Ramos (cell line): ENCODE data around the gene HPS3.

Experiments used
- in situ Hi-C: fragments of 300-500 bp; cut with MboI; formaldehyde crosslinking; loops from one replicate; pipeline ENCODE4 v1.14.3; 2022; ENCODE audit warnings: low sequenced_read_pairs; ENCODE audit not compliant: unreplicated experiment

The HPS3 gene

GRCh38 chr3:149118724-149119123 is 10.7 kb upstream of the HPS3 start:
- in situ Hi-C loops: loop anchor here (5.0 to 25.0 kb wide), 3 partner anchors 154 to 369 kb away; no protein-coding TSS in a partner anchor

GRCh38 chr3:149119466-149119865 is 10.0 kb upstream of the HPS3 start:
- in situ Hi-C loops: loop anchor here (5.0 to 25.0 kb wide), 3 partner anchors 153 to 368 kb away; no protein-coding TSS in a partner anchor

GRCh38 chr3:149120051-149120972 is 9.1 kb upstream of the HPS3 start:
- in situ Hi-C loops: loop anchor here (25.0 kb wide), 1 partner anchor 367 kb away; no protein-coding TSS in a partner anchor

- in situ Hi-C loops: loop anchor here (25.0 kb wide), 1 partner anchor 364 kb away; no protein-coding TSS in a partner anchor
These were observed 6.5 kb upstream of the HPS3 start for GRCh38 chr3:149122721-149123578.

- in situ Hi-C loops: no loop called here
These were observed 617 bp upstream of the HPS3 start for GRCh38 chr3:149128821-149129220.

DNA sequence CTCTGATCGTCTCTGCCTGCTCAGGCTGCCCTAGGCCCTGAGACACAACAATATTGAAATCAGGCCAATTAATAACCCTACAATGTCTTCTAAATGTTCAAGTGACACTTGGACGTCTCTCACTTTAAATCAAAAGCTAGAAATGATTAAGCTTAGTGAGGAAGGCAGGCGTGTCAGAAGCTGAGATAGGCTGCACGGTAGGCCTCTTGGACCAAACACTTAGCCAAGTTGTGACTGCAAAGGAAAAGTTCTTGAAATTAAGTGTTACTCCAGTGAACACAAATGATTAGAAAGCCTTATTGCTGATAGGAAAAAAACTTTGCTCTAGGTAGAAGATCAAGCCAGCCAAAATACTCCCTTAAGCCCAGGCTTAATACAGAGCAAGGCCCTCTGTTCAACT is 2.2 kb downstream of the HPS3 start:
- in situ Hi-C loops: no loop called here

DNA sequence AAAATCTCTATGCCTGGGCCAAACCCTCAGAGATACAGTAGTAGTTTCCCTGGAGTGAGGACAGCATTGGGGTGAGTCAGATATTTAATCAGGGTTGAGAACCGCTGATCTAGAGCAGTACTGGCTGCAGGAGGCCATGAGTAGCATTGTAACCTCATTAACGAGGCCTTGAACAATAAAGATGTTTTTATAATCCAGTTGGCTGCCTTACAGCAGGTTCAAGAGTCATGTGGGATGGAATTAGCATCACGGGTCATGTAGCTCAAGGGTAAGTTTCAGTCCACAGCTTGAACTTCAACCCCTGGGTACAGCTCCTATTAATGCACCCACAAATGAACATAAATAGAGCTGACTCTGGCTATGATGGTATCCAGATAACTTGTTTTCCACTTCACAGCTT is 5.1 kb downstream of the HPS3 start:
- in situ Hi-C loops: no loop called here

DNA sequence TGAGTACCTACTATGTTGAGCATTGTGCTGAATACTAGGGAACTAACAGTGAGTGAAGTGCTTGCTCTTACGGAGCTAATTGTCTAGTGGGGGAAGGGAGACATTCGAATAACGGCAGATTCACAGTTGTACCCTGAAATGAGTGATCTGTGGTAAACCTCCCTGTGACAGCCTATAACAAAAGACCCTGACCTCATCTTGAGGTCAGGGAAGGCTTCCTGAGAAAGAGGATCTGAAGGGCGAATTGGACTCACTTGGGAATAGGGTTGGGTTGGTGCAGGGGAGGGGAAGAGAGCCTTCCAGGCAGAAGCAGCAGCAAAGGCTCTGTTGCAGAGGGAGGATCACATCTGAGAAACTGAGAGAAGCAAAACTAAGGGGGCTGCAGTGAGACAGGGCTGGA is 13.2 kb downstream of the HPS3 start:
- in situ Hi-C loops: no loop called here

DNA sequence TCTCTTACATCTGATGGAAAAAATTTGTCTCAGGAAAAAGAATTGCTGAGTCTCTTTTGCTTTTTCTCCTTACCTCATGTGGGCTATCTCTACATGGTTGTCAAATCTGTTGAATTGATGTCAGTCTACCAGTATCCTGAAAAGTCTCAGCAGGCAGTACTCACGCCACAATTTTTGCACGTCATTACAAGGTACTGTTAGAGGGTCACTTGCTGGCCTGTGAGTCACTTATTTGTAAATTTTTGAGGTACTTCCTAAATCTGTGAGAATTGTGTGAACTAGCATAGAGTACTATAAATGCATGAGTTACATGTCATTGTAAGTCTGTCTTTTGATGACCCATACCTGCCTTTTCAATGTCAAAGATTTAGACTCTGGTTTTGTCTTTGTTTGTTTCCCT is 15.9 kb downstream of the HPS3 start:
- in situ Hi-C loops: no loop called here

GRCh38 chr3:149145974-149146373 is 16.5 kb downstream of the HPS3 start:
- in situ Hi-C loops: no loop called here

- in situ Hi-C loops: no loop called here
These were observed 21.0 kb downstream of the HPS3 start for GRCh38 chr3:149150436-149150835.

- in situ Hi-C loops: no loop called here
These were observed 22.4 kb downstream of the HPS3 start for GRCh38 chr3:149151843-149152242.

- in situ Hi-C loops: no loop called here
These were observed 23.0 kb downstream of the HPS3 start for GRCh38 chr3:149152420-149152819.

- in situ Hi-C loops: no loop called here
These were observed 24.0 kb downstream of the HPS3 start for GRCh38 chr3:149153402-149153801.

DNA sequence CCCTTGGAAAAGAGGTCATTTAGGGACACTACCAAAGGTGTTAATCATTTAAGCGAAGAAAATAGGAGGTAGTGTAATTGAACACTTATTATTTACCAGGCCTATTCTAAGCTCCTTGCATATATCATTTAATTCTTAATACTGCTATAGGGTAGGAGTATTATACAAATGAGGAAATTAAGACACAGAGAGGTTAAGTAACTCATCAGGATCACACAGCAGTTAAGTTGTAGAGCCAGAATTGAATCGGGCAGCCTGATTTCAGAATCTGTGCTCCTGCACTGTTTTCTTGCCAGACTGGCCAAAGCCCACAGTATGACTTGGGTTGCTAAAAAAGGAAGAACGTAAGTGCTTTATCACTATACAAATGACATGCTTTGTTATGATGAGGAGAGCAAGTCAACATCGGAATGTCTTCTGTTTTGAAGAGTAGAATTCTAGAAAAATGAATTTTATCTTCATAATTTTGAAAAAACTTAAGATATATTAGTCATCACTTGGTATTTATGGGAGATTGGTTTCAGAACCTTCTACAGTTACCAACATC is 31.4 kb downstream of the HPS3 start:
- in situ Hi-C loops: no loop called here

GRCh38 chr3:149162007-149162406 is 32.6 kb downstream of the HPS3 start:
- in situ Hi-C loops: no loop called here

GRCh38 chr3:149163066-149163465 is 33.6 kb downstream of the HPS3 start:
- in situ Hi-C loops: no loop called here

- in situ Hi-C loops: no loop called here
These were observed 38.5 kb downstream of the HPS3 start for GRCh38 chr3:149167898-149168297.

DNA sequence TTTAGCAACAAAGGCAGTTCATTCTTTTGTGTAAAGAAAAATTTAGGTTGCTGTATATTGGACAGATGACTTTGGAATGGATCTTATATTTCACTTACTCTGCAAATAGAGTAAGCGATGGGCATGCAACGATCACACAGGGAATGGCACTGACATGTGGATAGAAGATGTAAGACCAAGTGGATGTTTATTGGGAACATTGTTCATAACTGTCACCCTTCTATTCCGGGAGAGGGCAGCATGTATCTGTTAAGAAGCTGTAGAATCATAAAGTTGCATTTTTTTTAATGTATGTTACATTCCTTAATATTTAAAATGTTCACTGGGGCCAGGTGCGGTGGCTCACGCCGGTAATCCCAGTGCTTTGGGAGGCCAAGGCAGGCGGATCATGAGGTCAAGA is 41.2 kb downstream of the HPS3 start:
- in situ Hi-C loops: no loop called here

DNA sequence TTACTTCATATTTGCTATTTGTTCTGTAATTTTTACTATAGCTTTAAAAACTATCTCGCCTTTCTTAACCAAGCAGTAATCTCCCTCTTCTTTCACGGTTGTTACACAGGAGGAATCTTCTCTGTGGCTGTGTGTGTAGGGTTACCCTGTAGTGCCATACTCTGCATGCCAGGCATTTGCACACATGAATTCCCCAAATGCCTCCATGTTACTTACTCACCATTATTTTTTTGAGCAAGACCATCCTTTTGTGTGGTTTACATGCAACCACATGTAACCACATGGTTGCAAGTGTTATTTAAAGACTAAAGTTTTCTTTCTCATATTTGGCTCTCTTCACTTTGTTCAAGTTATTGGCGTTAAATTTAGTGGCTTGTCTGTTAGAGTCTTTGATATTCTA is 45.5 kb downstream of the HPS3 start:
- in situ Hi-C loops: no loop called here

- in situ Hi-C loops: no loop called here
These were observed 47.7 kb downstream of the HPS3 start for GRCh38 chr3:149177122-149177521.
